AG09319 (cell line): ENCODE measurements around the gene BAG3.

ENCODE experiments used
- DNase-seq: peaks from one replicate; pipeline ENCODE4 v3.0.0-alpha.2; 2010; ENCODE audit warnings: low read depth; ENCODE audit errors: extremely low read depth
- CTCF ChIP-seq: IDR thresholded peaks from 2 replicates; pipeline ENCODE4 v1.5.1; 2011; ENCODE audit warnings: low read depth, mild to moderate bottlenecking, inconsistent platforms, low read length, moderate library complexity

BAG3 gene

GRCh38 chr10:119725517-119725827 lies 74.3 kb downstream of the BAG3 start:
- DNase-seq, result no peak
- TF ChIP-seq CTCF, result no peak

GRCh38 chr10:119725828-119726675 lies 74.9 kb downstream of the BAG3 start, which contains the start of gene INPP5F:
Gene INPP5F, plus strand, starts transcription at chr10:119726050. Its CDS starts 213 bp downstream, at chr10:119726263.
- peak; percentile 15 for TF ChIP-seq CTCF
- peak; percentile 96 for DNase-seq

GRCh38 chr10:119726676-119727261 lies 75.6 kb downstream of the BAG3 start:
- DNase-seq, result no peak
- no peak for TF ChIP-seq CTCF
